Uterus (tissue), 2 donors: Measurements from ENCODE around the gene GABRE.

Source experiments
- CTCF ChIP-seq, 4 experiments: fragments of 200-600 bp in 2 of 4; fragments of 450-650 bp in 2 of 4; sonication (generic) in 2 of 4; IDR thresholded peaks; one replicate each; pipeline ENCODE4 v1.5.1; 2016 to 2019; ENCODE audit warnings: antibody characterized with exemption in 4 of 4, mild to moderate bottlenecking in 2 of 4, moderate library complexity in 1 of 4
- POLR2A ChIP-seq, 2 donors: fragments of 450-650 bp; IDR thresholded peaks; one replicate each; pipeline ENCODE4 v1.6.1; 2016; ENCODE audit warnings: antibody characterized with exemption in 2 of 2, mild to moderate bottlenecking in 1 of 2, moderate library complexity in 1 of 2

- no peak for TF ChIP-seq CTCF (IDR thresholded peaks at IDR 0.05)
- no peak for TF ChIP-seq POLR2A (IDR thresholded peaks at IDR 0.05)
Measured at GRCh38 chrX:151982222-151982621, 7.7 kb upstream of the GABRE start.
